ENCODE data around the gene PRPF8. TPM values are rescaled to one million over a fixed set of nuclear protein-coding genes. Genes with fewer than 3 reads are reported as not detected.

Gene PRPF8
- total RNA-seq, 2 donors from 2014 or later, result 348 to 422 TPM

DNA sequence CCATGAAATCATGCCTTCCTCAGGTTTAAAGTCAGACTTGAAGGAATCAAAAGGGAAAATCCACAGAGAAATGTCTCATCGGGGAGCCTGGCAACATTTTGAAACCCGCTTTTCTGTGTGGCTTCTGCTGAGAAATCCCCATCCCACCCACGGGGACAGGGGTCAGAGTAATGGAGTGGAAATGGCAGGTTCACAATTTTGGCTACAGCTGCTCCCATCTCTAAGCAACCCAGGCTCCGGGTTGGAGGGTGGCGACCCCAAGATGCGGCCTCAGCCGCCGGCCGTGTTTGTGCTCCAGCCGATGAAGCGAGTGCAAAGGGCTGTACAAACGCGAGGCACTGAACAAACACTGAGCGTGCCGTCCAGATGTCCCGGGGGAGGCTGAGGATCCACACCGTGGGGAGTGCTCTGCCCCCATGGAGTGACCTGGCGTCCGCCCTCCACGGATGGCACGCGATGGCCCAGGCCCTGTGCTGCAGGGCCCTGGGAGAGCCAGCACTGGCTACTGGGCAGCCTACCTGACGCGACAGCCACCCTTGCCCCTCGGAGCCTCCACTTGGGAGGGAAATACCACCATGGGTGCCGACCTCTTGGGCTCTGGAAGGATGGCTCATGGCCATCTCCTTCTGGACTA is 78.2 kb downstream of the PRPF8 start:
- no peaks in the 10 kb centered on the region for H3K27me3 Mint-ChIP-seq

DNA sequence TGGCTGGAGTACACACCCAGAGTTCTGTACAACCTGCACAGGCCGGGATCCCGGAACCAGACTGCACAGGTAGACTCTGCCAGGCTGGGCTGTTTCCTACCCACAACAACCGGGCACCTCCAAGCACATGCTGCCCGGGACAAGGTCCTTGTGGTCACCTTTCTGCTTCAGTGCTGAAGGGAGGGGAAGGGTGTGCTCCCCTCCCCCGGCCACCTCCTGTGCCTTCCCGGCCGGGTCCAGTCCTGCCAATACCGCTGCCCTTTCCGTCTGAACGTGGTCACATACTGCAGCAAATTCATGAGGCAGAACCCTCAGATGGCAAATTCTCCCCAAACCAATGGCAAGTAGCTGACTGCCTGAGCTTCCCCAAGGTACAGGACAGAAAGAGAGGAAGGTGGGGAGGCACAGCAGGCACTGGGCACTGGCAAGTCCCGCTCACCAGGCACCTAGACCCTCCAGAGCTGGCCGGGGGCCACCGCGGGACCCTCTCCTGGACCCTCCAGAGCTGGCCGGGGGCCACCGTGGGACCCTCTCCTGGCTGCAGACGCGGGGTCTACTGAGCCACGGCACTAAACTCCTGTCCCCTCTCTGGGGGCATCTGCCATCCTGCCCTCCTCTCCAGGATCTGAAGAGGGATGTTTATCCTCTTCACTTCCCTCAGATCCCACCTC is 78.9 kb downstream of the PRPF8 start:
- Mint-ChIP-seq H3K4me3 (no peak overlapping the region), H3K36me3 (no peaks in the 10 kb centered on the region)
- no peak for ATAC-seq

More for the DNA sequence above, 78.2 kb downstream of the PRPF8 start:
- no peak for DNase-seq (ENCODE audit: low spot score)
- H3K9me3 Mint-ChIP-seq, result no peaks in the 10 kb centered on the region
- H3K4me1 Mint-ChIP-seq (ENCODE audit: low read depth in 2 of 2), result peaks cover 19 to 20% of the 10 kb centered on the region in 2 donors
- H3K27ac Mint-ChIP-seq, result peak overlapping the region; percentile 85 to 94
- no peak for ATAC-seq
- no peaks in the 10 kb centered on the region for H3K36me3 Mint-ChIP-seq
- peak overlapping the region; percentile 76 for H3K4me3 Mint-ChIP-seq

DNA sequence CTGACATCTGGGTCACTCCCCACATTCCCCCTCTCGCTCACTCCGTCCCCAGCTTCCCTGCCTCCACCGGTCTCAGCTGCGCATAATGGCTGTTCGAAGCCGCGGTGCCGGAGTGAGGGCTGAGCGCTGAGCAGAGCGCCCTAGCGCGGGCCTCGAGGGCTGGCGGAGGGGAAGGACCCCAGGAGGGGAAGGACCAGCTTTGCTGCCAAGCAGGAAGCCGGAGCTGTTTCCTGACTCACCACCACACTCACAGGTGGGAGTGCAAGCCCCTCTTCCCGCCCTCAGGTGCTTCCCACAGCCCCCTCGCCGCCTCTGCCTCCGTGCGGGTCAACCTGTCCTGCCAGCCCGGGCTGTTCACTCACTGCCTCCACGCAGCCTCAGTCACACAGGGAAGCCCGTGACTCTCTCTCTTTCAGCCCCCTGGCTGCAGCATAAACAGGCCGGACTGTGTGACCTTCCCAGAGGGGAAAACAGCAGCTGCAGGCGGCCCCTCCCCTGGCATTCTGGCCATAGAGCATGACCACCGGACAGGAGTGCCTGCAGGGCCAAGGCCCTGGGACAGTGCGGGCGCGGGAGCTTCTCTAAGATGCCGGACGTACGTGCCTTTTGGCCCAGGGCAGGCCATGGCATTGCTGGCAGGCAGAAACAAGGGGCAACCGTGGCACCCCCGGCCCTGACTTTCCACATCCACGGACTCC is 79.7 kb downstream of the PRPF8 start:
- DNase-seq (ENCODE audit: low spot score) (no peak), ATAC-seq (no peak)
- Mint-ChIP-seq H3K27me3 (no peaks in the 10 kb centered on the region), H3K4me3 (no peak overlapping the region), H3K36me3 (no peaks in the 10 kb centered on the region), H3K9me3 (no peaks in the 10 kb centered on the region), H3K4me1 (ENCODE audit: low read depth in 2 of 2) (peaks cover 19 to 20% of the 10 kb centered on the region in 2 donors), H3K27ac (no peak overlapping the region)

More for the DNA sequence above, 78.9 kb downstream of the PRPF8 start:
- DNase-seq (ENCODE audit: low spot score), result no peak
- Mint-ChIP-seq H3K4me1 (ENCODE audit: low read depth in 2 of 2) (peaks cover 19 to 20% of the 10 kb centered on the region in 2 donors), H3K27ac (peak overlapping the region in 1 of 2 donors; percentile 72), H3K27me3 (no peaks in the 10 kb centered on the region), H3K9me3 (no peaks in the 10 kb centered on the region)

DNA sequence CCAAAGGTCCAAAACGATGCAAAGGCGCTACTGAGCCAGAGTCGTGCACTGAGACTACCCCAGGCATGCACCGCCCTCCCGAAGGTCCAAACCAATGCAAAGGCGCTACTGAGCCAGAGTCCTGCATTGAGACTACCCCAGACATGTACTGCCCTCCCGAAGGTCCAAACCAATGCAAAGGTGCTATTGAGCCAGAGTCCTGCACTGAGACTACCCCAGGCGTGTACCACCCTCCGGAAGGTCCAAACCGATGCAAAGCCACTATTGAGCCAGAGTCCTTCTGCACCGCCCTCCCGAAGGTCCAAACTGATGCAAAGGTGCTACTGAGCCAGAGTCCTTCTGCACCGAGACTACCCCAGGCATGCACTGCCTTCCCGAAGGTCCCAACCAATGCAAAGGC is 83.1 kb downstream of the PRPF8 start:
- H3K27ac Mint-ChIP-seq, result no peak overlapping the region
- no peak for ATAC-seq
- no peaks in the 10 kb centered on the region for H3K36me3 Mint-ChIP-seq
- peaks cover 0 to 6% of the 10 kb centered on the region in 2 donors for H3K4me1 Mint-ChIP-seq (ENCODE audit: low read depth in 2 of 2)
- DNase-seq (ENCODE audit: low spot score), result no peak
- H3K27me3 Mint-ChIP-seq, result no peaks in the 10 kb centered on the region
- H3K9me3 Mint-ChIP-seq, result no peaks in the 10 kb centered on the region
- no peak overlapping the region for H3K4me3 Mint-ChIP-seq

Other genes with a start within 250 kb of the PRPF8 start
- 10 to 100 TPM; 18.1 to 36.4 TPM for gene CRK, start 228.6 kb downstream of the PRPF8 start, total RNA-seq
- gene MYO1C, start 192.2 kb downstream of the PRPF8 start, total RNA-seq, result 10 to 100 TPM; 16.8 to 54.5 TPM
- 10 to 100 TPM; 34.9 to 43.8 TPM for gene INPP5K, start 168.3 kb downstream of the PRPF8 start, total RNA-seq
- gene PITPNA, start 122.1 kb downstream of the PRPF8 start, total RNA-seq, result 10 to 100 TPM; 68.4 to 78.4 TPM
- gene SLC43A2, start 56.0 kb downstream of the PRPF8 start, total RNA-seq, result 1 to 10 TPM; 4.9 to 5.0 TPM
- gene SCARF1, start 39.1 kb downstream of the PRPF8 start, total RNA-seq, result 1 to 10 TPM; 3.6 to 4.1 TPM
- gene RILP, start 35.0 kb downstream of the PRPF8 start, total RNA-seq, result 1 to 10 TPM; 1.2 to 3.1 TPM
- gene TLCD2, start 25.5 kb upstream of the PRPF8 start, total RNA-seq, result under 1 TPM; 0.17 to 0.78 TPM
- 10 to 100 TPM; 17.9 to 30.9 TPM for gene WDR81, start 39.8 kb upstream of the PRPF8 start, total RNA-seq
- gene SERPINF2, start 58.0 kb upstream of the PRPF8 start, total RNA-seq, result under 1 TPM in 1 of 2 donors, not detected in 1; 0.24 TPM
- not detected for gene SERPINF1, start 77.2 kb upstream of the PRPF8 start, total RNA-seq
- gene SMYD4, start 145.0 kb upstream of the PRPF8 start, total RNA-seq, result 10 to 100 TPM; 28.4 to 35.7 TPM
- gene RPA1, start 145.1 kb upstream of the PRPF8 start, total RNA-seq, result 100 to 1,000 TPM; 144 to 169 TPM